GM12864 (cell line): ENCODE measurements around the gene LRFN4.
A peak's percentile ranks its signal among the peaks of the same experiment; 100 is the strongest.

Experiments
- DNase-seq: peaks from one replicate; pipeline ENCODE4 v3.0.0-alpha.2; 2011; ENCODE audit warnings: low read depth
- H3K4me3 ChIP-seq: 2 replicates; pipeline ENCODE4 v1.5.1; 2011; ENCODE audit warnings: mild to moderate bottlenecking, low read depth, low read length, control low read depth
- TF ChIP-seq, protein P1 (sequence below): IDR thresholded peaks from 2 replicates; pipeline ENCODE4 v1.5.1; 2011; ENCODE audit warnings: low read depth, mild to moderate bottlenecking, moderate library complexity, low read length, control low read depth, inconsistent platforms; ENCODE audit errors: missing control alignments

Gene LRFN4

DNA sequence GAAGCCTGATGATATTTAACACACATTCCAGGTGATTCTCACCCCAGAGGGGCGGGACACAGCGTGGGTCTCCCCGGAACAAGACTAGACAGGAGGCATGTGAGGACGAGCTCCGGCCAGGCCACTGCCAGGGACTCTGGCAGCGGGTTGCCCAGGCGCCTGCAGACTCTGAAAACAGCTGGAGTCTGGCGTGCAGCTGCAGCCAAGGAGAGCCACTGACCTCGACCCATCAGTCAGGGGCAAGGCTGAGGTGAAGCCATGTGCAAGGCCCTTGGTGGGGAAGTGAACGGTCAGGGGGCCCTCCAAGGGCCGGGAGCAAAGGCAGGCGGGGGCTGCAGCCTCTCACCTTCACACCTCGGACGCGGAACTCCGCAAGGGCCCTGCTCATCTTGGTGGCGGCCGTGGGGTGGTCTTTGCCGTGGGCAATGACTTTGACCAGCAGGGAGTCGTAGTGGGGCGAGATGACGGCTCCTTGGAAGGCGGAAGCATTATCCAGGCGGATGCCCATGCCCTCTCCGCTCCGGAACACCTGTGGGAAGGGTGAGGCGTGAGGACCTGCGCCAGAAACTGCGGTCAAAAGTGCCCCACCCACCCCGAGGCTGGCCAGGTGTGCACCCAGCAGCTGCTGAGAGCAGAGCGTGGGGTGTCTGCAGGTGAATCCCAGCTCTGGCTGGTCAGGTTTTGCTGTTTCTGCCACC lies 6.7 kb downstream of the LRFN4 start:
- TF ChIP-seq, protein P1, sequence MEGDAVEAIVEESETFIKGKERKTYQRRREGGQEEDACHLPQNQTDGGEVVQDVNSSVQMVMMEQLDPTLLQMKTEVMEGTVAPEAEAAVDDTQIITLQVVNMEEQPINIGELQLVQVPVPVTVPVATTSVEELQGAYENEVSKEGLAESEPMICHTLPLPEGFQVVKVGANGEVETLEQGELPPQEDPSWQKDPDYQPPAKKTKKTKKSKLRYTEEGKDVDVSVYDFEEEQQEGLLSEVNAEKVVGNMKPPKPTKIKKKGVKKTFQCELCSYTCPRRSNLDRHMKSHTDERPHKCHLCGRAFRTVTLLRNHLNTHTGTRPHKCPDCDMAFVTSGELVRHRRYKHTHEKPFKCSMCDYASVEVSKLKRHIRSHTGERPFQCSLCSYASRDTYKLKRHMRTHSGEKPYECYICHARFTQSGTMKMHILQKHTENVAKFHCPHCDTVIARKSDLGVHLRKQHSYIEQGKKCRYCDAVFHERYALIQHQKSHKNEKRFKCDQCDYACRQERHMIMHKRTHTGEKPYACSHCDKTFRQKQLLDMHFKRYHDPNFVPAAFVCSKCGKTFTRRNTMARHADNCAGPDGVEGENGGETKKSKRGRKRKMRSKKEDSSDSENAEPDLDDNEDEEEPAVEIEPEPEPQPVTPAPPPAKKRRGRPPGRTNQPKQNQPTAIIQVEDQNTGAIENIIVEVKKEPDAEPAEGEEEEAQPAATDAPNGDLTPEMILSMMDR = no peak
- no peak overlapping the region for H3K4me3 ChIP-seq
- DNase-seq = no peak

DNA sequence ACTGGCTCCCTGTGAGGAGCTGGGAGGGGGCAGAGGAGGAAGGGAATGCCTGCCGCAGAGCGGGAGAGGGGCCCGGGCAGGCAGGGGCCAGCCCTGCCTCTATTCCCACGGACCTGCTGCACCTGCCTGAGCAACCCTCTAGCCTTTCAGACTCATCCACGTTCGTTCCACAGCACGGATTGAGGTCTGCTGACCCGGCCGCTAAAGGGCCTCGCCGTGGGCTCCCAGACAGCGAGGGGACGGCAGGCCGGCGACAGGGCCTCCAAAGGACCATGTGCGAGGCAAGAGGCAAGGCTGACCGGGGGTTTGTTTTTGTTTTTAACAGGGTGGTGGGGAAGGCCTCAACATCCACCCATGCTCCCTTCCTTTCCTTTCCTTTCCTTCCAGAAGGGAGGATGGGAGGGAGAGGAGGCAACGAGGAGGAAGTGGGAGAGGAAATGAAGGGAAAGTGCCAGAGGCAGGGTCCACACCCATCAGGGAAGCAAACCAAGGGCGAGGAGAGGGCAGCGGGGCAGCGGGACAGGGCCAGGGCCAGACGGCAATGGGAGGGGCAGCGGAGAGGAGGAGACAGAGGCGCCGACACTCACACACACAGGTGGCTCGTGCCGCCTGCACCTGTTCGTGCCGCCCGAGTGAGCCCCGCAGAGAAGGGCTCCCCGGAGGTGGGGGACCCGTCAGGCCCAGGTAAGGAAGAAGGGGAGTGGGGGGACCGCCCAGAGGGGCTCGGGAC lies 7.5 kb downstream of the LRFN4 start:
- no peak overlapping the region for H3K4me3 ChIP-seq
- no peak for DNase-seq
- TF ChIP-seq, protein P1 = no peak

DNA sequence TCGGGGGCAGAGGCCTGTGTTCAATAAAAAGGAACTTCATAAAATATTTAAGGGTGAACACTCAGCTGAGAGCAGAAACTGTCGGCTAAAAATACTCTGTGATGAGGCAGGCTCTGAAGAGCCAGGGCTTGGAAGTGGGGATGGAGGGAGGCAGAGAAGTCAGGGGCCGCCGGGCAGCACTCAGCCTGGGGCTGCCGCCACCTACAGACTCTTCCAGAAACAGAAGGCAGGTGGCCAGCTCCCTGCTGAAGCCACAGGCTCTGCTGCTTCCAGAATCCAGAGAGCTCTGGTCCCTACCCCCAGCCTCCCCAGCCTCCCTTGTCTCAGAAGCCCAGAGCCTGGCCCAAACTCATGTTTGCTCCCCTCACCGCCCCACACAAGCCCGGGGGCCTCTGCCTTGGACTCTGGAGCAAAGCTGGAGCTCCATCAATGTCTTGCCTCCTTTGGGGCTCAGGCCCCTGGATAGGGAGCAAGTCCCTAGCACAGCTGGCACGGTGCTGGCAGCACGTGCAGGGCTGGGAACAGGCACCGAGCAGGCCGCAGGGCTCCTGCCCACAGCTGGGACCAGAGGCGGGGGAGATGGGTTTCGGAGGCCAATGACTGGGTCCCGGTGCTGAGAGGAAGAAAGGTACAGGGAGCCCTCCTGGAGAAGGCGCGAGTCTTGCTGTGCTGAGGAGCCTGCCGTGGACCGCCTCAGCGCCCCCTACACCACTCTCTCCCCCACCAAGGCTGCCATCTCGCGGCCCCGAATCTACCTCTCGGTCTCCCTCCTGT lies 8.2 kb downstream of the LRFN4 start:
- TF ChIP-seq, protein P1 = no peak
- no peak for DNase-seq
- H3K4me3 ChIP-seq = no peak overlapping the region

DNA sequence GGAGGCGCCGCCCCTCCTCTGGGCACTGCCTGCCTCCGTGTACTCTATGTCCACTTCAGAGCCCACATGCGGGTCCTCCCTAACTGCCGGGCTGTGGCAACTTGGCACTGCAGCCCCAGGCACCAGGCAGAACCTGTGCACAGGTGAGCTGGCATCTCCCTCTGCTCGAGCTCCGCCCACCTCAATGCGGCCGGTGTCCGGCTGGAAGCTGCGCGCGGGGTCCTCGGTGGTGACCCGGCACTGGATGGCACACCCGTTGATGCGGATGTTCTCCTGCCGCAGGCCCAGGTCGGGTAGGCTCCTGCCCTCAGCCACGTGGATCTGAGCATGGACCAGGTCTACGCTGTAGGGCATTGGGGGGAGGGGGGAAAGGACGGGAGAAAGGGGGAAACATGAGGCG lies 9.1 kb downstream of the LRFN4 start:
- TF ChIP-seq, protein P1 = no peak
- H3K4me3 ChIP-seq = no peak overlapping the region
- DNase-seq = no peak

DNA sequence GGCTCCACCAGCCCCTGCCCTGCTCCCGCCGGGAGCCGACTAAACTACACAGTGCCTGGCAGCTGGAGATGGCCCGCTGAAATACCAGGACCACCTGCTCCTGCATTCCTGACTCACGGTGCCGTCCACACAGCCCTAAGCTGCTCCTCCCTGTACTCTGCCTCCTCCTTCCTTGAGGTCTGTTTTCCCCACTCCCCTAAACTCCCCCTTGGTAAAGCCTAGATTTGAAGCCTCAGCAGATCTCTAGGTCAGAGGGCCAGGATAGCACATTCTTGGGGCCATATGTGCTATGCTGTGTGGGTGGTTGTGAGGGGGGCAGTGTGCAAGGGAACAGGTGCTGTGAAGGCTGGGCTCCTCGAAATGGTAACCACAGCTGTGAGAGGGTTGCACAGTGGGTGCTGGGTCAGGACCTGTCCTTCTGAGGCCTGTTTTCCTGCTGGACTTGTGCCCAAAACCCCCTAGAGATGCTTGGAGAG lies 9.7 kb downstream of the LRFN4 start:
- DNase-seq = no peak
- TF ChIP-seq, protein P1 = no peak
- H3K4me3 ChIP-seq = no peak overlapping the region

DNA sequence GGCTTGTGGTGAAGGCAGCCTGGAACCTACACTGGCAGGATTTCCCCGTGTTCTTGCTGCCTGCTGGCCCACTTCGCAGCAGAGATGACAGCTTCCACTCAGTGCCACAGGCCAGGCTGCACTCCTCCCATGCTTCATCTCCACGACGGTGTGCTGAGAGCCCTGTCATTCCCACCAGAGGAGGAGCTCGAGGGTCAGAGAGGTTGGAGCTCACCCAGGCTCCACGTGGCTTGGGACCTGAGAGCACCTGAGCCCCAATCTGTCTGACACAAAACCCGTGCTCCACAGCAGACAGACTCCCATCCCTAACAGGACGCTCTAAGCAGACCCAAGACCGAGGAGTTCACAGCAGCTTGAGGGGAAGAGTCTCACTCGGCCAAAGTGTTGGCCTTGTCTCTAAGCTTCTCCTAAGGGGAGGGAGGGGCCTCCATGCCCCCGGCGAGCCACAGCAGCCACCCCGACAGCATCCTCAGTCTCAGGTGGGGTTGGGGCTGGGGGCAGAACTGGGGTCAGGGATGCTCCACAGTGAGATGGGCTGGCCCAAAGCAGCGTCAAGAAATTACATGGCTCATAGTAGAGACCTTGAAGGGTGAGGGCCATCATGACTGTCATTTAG lies 10.7 kb downstream of the LRFN4 start:
- TF ChIP-seq, protein P1 = peak; percentile 38
- H3K4me3 ChIP-seq = no peak overlapping the region
- DNase-seq = no peak
